Measurements from ENCODE around the gene GAGE12F.
"Not testable (repeated sequence)": the region's sequence is repeated elsewhere in the genome, so short reads cannot be mapped to it uniquely, and the experiment has no call there.

GRCh38 chrX:49598720-49599119 lies 38.1 kb downstream of the GAGE12F start, which contains the start of gene GAGE1:
- TF ChIP-seq ZBTB20 (tag by site-specific recombination; IDR thresholded peaks at IDR 0.05); ZNF138 (tag by site-specific recombination; IDR thresholded peaks at IDR 0.05; ENCODE audit: borderline replicate concordance); PRDM10 (tag by site-specific recombination; IDR thresholded peaks at IDR 0.05); CTCF (tag by site-specific recombination; IDR thresholded peaks at IDR 0.05); ZNF324 (tag by site-specific recombination; IDR thresholded peaks at IDR 0.05); ZNF133 (tag by site-specific recombination; IDR thresholded peaks at IDR 0.05): not testable (repeated sequence)

Data from HEK293 (cell line).